ENCODE measurements around the gene YIF1A. TPM values are rescaled to one million over a fixed set of nuclear protein-coding genes. Genes with fewer than 3 reads are reported as not detected.
"Not testable (repeated sequence)": the region's sequence is repeated elsewhere in the genome, so short reads cannot be mapped to it uniquely, and the experiment has no call there.

YIF1A gene
- total and polyA plus RNA-seq, 5 donors from 2014 or later = 29.3 to 71.3 (median 48.6) TPM

DNA sequence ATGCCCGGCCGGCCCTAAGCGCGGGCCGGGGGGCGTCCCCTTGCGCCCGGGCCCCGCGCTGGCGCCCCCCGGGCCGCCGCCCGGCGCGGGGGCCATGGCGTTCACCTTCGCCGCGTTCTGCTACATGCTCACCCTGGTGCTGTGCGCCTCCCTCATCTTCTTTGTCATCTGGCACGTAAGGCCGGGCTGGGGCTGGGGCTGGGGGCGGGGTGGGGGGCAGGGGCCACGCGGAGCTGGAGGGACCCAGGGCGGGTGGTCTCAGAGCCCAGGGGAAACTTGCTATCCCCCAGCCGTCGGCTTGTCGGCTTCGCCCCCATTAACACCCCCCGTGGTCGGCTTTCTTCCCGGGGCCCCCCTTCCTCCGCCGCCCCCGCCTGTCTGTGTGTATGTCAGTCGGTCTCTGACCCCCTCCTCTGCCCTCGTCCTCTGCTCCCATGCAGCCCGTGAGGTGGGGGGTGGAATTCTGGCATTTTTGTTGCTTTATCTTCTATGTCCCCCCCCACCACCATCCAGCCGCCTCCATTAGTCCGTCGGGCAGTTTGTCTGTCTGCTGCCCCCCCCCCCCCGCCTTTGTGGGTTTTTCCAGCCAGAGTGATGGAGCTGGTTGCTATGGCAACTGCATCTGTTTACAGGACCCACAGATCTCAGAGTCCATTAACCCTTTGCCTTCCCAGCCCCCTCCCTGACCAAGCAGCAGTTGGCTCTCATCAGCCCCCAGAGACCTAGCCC, 10.4 kb downstream of the YIF1A start:
- ATAC-seq (ENCODE audit: low read depth in 2 of 2) = no peak
- Histone ChIP-seq H3K36me3 (ENCODE audit: control insufficient read depth, insufficient read depth, low read length) (peaks cover 21% of the 10 kb centered on the region), H3K27me3 (ENCODE audit: control insufficient read depth, insufficient read depth, low read length) (no peaks in the 10 kb centered on the region), H3K27ac (ENCODE audit: insufficient read depth, low read length, poor library complexity, severe bottlenecking) (no peak overlapping the region), H3K4me1 (ENCODE audit: control insufficient read depth, insufficient read depth, low read length, poor library complexity, severe bottlenecking) (peaks cover 38% of the 10 kb centered on the region), H3K9me3 (ENCODE audit: control insufficient read depth in 2 of 2, low read length in 2 of 2) (no peaks in the 10 kb centered on the region), H3K4me3 (ENCODE audit: low read depth, low read length) (no peak overlapping the region)
- Mint-ChIP-seq H3K27ac (no peak overlapping the region), H3K27me3 (peaks cover 5% of the 10 kb centered on the region), H3K36me3 (peaks cover 6% of the 10 kb centered on the region), H3K4me1 (peaks cover under 1 to 39% (median 18%) of the 10 kb centered on the region in 4 donors), H3K4me3 (peak overlapping the region in 3 of 4 donors; percentile 68 to 76 (median 70)), H3K9me3 (no peaks in the 10 kb centered on the region)
- DNase-seq = peak in 1 of 3 donors; percentile 30

DNA sequence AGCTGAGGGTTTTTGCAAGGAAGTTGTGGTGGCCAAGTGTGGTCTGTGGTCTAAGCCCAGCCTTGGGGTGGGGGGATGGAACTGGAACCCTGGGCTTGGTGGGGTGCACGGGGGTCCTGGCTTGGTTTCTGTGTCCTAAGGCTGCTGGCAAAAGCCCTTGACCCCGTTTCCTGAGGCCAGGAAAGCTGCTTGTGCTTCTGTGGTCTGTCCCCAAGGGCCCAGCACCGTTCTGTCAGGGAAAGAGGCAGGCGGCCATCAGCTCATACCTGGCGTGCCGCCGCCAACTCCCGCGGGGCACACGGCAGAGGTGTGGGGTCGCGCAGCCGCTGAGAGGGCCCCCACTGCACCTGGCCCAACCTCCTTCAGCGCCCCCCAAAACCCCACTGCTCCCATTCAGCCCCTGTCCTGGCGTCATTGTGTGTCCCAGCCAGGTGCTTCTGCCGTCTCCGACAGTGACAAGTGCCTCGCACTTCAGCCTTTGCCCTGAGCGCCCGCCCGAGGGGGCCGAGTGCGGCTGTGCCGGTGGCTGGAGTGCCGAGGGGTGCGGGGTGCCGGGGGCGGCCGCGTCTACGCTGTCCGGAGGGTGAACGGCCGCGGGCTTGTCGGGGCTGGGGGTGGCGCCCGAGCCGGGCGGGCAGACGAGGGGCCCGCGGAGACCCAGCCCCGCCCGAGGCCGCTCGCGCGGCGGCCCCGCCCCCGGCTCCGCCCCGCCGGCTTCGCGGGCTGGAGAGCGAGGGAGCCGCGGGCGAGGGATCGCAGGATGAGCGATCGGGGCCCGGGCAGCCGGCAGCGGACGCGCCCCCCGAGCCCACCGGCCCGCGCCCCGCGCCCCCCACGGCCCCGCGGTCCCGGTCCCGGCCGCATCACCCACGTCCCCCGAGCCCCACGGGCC, 11.2 kb downstream of the YIF1A start, which contains the start of gene CNIH2:
Gene CNIH2, plus strand, starts transcription at position 705 of the 892 bp plus-strand sequence. CDS start 282 bp downstream, outside the sequence.
- H3K4me3 ChIP-seq (ENCODE audit: low read depth, low read length) = no peak within 1 kb of the TSS
- peaks cover 29% of the 10 kb centered on the region for H3K36me3 ChIP-seq (ENCODE audit: control insufficient read depth, insufficient read depth, low read length)
- peak within 1 kb of the TSS in 1 of 3 donors; percentile 69 for H3K27ac Mint-ChIP-seq
- H3K4me1 ChIP-seq (ENCODE audit: control insufficient read depth, insufficient read depth, low read length, poor library complexity, severe bottlenecking) = peaks cover 30% of the 10 kb centered on the region
- no peaks in the 10 kb centered on the region for H3K27me3 ChIP-seq (ENCODE audit: control insufficient read depth, insufficient read depth, low read length)
- H3K4me3 Mint-ChIP-seq = peak within 1 kb of the TSS; percentile 56 to 80 (median 73)
- DNase-seq (peak; percentile 25 to 53 (median 48)), ATAC-seq (ENCODE audit: low read depth in 2 of 2) (peak; percentile 17 to 31)
- H3K36me3 Mint-ChIP-seq = peaks cover 12% of the 10 kb centered on the region
- no peaks in the 10 kb centered on the region for H3K9me3 Mint-ChIP-seq
- no peaks in the 10 kb centered on the region for H3K9me3 ChIP-seq (ENCODE audit: control insufficient read depth in 2 of 2, low read length in 2 of 2)
- H3K27me3 Mint-ChIP-seq = peaks cover 5% of the 10 kb centered on the region
- H3K4me1 Mint-ChIP-seq = peaks cover 4 to 38% (median 16%) of the 10 kb centered on the region in 4 donors
- H3K27ac ChIP-seq (ENCODE audit: insufficient read depth, low read length, poor library complexity, severe bottlenecking) = no peak within 1 kb of the TSS

DNA sequence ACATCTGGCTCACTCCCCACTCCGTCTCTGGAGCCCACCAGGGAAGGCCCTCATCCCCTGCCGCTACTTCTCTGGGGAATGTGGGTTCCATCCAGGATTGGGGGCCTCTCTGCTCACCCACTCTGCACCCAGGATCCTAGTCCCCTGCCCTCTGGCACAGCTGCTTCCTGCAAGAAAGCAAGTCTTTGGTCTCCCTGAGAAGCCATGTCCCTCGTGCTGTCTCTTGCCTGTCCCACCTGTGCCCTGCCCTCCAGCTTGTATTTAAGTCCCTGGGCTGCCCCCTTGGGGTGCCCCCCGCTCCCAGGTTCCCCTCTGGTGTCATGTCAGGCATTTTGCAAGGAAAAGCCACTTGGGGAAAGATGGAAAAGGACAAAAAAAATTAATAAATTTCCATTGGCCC, 11.9 kb downstream of the YIF1A start:
- H3K27me3 Mint-ChIP-seq; H3K27me3 ChIP-seq (ENCODE audit: control insufficient read depth, insufficient read depth, low read length); ATAC-seq (ENCODE audit: low read depth in 2 of 2); H3K27ac ChIP-seq (ENCODE audit: insufficient read depth, low read length, poor library complexity, severe bottlenecking); H3K9me3 Mint-ChIP-seq; H3K4me3 ChIP-seq (ENCODE audit: low read depth, low read length); H3K9me3 ChIP-seq (ENCODE audit: control insufficient read depth in 2 of 2, low read length in 2 of 2); DNase-seq: not testable (repeated sequence)
- Mint-ChIP-seq H3K27ac (peak overlapping the region in 1 of 3 donors; percentile 69), H3K4me3 (peak overlapping the region in 3 of 4 donors; percentile 56 to 80 (median 71)), H3K4me1 (peaks cover 4 to 36% (median 13%) of the 10 kb centered on the region in 4 donors), H3K36me3 (peaks cover 16% of the 10 kb centered on the region)
- Histone ChIP-seq H3K36me3 (ENCODE audit: control insufficient read depth, insufficient read depth, low read length) (peaks cover 35% of the 10 kb centered on the region), H3K4me1 (ENCODE audit: control insufficient read depth, insufficient read depth, low read length, poor library complexity, severe bottlenecking) (peaks cover 24% of the 10 kb centered on the region)

DNA sequence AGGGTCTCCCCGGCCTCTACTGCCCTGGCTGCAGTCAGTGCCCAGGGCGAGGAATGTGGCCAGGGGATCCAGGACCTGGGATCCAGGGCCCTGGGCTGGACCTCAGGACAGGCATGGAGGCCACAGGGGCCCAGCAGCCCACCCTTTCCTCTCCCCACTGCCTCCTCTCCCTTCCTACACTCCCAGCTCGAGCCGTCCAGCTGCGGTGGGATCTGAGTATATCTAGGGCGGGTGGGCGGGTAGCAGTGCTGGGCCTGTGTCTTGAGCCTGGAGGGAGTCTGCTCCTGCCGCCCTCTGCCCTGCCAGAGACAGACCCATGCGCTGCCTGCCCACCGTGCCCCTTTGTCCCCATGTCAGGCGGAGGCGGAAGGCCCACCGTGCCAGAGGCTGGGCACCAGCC, 12.3 kb downstream of the YIF1A start:
- not testable (repeated sequence) for H3K27me3 ChIP-seq (ENCODE audit: control insufficient read depth, insufficient read depth, low read length); H3K4me3 ChIP-seq (ENCODE audit: low read depth, low read length); DNase-seq; H3K27me3 Mint-ChIP-seq; H3K9me3 Mint-ChIP-seq; H3K27ac ChIP-seq (ENCODE audit: insufficient read depth, low read length, poor library complexity, severe bottlenecking); ATAC-seq (ENCODE audit: low read depth in 2 of 2); H3K9me3 ChIP-seq (ENCODE audit: control insufficient read depth in 2 of 2, low read length in 2 of 2)
- Mint-ChIP-seq H3K36me3 (peaks cover 19% of the 10 kb centered on the region), H3K4me1 (peaks cover 4 to 36% (median 12%) of the 10 kb centered on the region in 4 donors), H3K27ac (peak overlapping the region in 1 of 3 donors; percentile 69), H3K4me3 (peak overlapping the region in 3 of 4 donors; percentile 62 to 80 (median 71))
- peaks cover 19% of the 10 kb centered on the region for H3K4me1 ChIP-seq (ENCODE audit: control insufficient read depth, insufficient read depth, low read length, poor library complexity, severe bottlenecking)
- H3K36me3 ChIP-seq (ENCODE audit: control insufficient read depth, insufficient read depth, low read length) = peaks cover 40% of the 10 kb centered on the region

DNA sequence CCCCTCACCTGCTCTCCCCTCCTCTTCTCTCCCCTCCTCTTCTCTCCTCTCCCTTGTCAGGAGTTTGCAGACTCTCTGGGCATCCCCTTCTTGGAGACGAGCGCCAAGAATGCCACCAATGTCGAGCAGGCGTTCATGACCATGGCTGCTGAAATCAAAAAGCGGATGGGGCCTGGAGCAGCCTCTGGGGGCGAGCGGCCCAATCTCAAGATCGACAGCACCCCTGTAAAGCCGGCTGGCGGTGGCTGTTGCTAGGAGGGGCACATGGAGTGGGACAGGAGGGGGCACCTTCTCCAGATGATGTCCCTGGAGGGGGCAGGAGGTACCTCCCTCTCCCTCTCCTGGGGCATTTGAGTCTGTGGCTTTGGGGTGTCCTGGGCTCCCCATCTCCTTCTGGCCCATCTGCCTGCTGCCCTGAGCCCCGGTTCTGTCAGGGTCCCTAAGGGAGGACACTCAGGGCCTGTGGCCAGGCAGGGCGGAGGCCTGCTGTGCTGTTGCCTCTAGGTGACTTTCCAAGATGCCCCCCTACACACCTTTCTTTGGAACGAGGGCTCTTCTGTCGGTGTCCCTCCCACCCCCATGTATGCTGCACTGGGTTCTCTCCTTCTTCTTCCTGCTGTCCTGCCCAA, 12.8 kb downstream of the YIF1A start:
- DNase-seq (no peak), ATAC-seq (ENCODE audit: low read depth in 2 of 2) (no peak)
- Histone ChIP-seq H3K36me3 (ENCODE audit: control insufficient read depth, insufficient read depth, low read length) (peaks cover 43% of the 10 kb centered on the region), H3K9me3 (ENCODE audit: control insufficient read depth in 2 of 2, low read length in 2 of 2) (no peaks in the 10 kb centered on the region), H3K27me3 (ENCODE audit: control insufficient read depth, insufficient read depth, low read length) (no peaks in the 10 kb centered on the region), H3K4me3 (ENCODE audit: low read depth, low read length) (no peak overlapping the region), H3K4me1 (ENCODE audit: control insufficient read depth, insufficient read depth, low read length, poor library complexity, severe bottlenecking) (peaks cover 18% of the 10 kb centered on the region), H3K27ac (ENCODE audit: insufficient read depth, low read length, poor library complexity, severe bottlenecking) (no peak overlapping the region)
- Mint-ChIP-seq H3K27me3 (no peaks in the 10 kb centered on the region), H3K27ac (no peak overlapping the region), H3K36me3 (peaks cover 20% of the 10 kb centered on the region), H3K4me1 (peaks cover 4 to 33% (median 10%) of the 10 kb centered on the region in 4 donors), H3K4me3 (peak overlapping the region in 2 of 4 donors; percentile 43 to 62), H3K9me3 (no peaks in the 10 kb centered on the region)

DNA sequence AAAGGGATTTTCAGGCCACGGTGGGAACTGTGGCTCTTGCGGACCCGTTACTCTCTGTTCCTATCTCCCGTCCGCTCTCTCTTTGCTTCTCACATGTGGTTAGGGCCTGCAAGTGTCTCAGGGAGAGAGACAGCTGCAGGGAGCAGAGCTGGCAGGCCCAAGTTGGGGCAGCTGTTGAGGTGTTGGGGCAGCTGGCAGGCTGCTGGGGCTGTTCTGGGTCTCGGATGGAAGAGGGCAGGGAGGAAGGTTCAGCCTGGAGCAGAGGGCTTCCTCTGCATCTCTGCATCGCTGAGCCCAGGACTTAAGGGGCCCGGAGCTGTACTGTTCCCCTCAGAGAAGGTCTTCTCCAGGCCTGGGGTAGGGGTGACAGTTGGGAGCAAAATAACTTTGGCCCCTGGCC, 13.5 kb downstream of the YIF1A start:
- H3K27ac Mint-ChIP-seq = peak overlapping the region in 1 of 3 donors; percentile 25
- H3K4me3 ChIP-seq (ENCODE audit: low read depth, low read length) = no peak overlapping the region
- H3K4me1 Mint-ChIP-seq = peaks cover 4 to 36% (median 14%) of the 10 kb centered on the region in 4 donors
- no peaks in the 10 kb centered on the region for H3K27me3 Mint-ChIP-seq
- DNase-seq (no peak), ATAC-seq (ENCODE audit: low read depth in 2 of 2) (no peak)
- H3K36me3 ChIP-seq (ENCODE audit: control insufficient read depth, insufficient read depth, low read length) = peaks cover 43% of the 10 kb centered on the region
- H3K27me3 ChIP-seq (ENCODE audit: control insufficient read depth, insufficient read depth, low read length) = no peaks in the 10 kb centered on the region
- peak overlapping the region in 1 of 4 donors; percentile 62 for H3K4me3 Mint-ChIP-seq
- H3K9me3 Mint-ChIP-seq = no peaks in the 10 kb centered on the region
- H3K4me1 ChIP-seq (ENCODE audit: control insufficient read depth, insufficient read depth, low read length, poor library complexity, severe bottlenecking) = peaks cover 25% of the 10 kb centered on the region
- H3K27ac ChIP-seq (ENCODE audit: insufficient read depth, low read length, poor library complexity, severe bottlenecking) = no peak overlapping the region
- H3K36me3 Mint-ChIP-seq = peaks cover 20% of the 10 kb centered on the region
- no peaks in the 10 kb centered on the region for H3K9me3 ChIP-seq (ENCODE audit: control insufficient read depth in 2 of 2, low read length in 2 of 2)

DNA sequence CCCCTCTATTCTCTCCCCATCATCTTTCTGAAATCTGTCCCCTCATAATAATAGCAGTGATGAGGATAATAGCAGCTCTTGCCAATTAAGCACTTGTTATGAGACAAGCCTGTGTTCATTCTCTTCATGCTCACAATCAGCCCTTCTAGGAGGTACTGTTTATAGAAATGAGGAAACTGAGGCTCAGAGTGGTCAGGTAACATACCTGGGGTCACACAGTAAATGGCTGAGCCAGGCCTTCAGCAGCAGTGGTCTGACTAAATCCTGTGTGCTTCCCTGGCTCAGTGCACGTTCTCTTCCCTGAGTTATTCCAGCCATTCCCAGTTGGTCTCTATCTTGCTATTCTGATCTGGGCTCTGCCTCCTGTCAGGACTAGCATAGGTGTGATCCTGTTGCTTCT, 14.7 kb downstream of the YIF1A start:
- no peaks in the 10 kb centered on the region for H3K9me3 ChIP-seq (ENCODE audit: control insufficient read depth in 2 of 2, low read length in 2 of 2)
- peak overlapping the region in 1 of 4 donors; percentile 88 for H3K4me3 Mint-ChIP-seq
- H3K27ac Mint-ChIP-seq = no peak overlapping the region
- H3K36me3 ChIP-seq (ENCODE audit: control insufficient read depth, insufficient read depth, low read length) = peaks cover 43% of the 10 kb centered on the region
- H3K4me3 ChIP-seq (ENCODE audit: low read depth, low read length) = no peak overlapping the region
- H3K4me1 Mint-ChIP-seq = peaks cover 4 to 43% (median 18%) of the 10 kb centered on the region in 4 donors
- DNase-seq = no peak
- peaks cover 20% of the 10 kb centered on the region for H3K36me3 Mint-ChIP-seq
- no peaks in the 10 kb centered on the region for H3K27me3 ChIP-seq (ENCODE audit: control insufficient read depth, insufficient read depth, low read length)
- no peak overlapping the region for H3K27ac ChIP-seq (ENCODE audit: insufficient read depth, low read length, poor library complexity, severe bottlenecking)
- H3K9me3 Mint-ChIP-seq = no peaks in the 10 kb centered on the region
- no peak for ATAC-seq (ENCODE audit: low read depth in 2 of 2)
- H3K4me1 ChIP-seq (ENCODE audit: control insufficient read depth, insufficient read depth, low read length, poor library complexity, severe bottlenecking) = peaks cover 32% of the 10 kb centered on the region
- H3K27me3 Mint-ChIP-seq = peaks cover 3% of the 10 kb centered on the region
